OCI-LY7 (cell line): Measurements from ENCODE around the gene LDLRAD4.

Experiments used
- CTCF ChIP-seq: fragments of 200-600 bp; sonication (generic); conservative IDR thresholded peaks from 2 replicates; pipeline ENCODE4 v1.5.1; 2014; ENCODE audit warnings: mild to moderate bottlenecking, antibody characterized with exemption, low read length, moderate library complexity, mixed read lengths
- EZH2phosphoT487 ChIP-seq: fragments of 200-600 bp; sonication (generic); IDR thresholded peaks from 2 replicates; pipeline ENCODE4 v1.6.1; 2018; ENCODE audit warnings: low read depth, borderline replicate concordance, mild to moderate bottlenecking, mixed run types, antibody characterized with exemption, low read length, moderate library complexity, mixed read lengths

- no peak for TF ChIP-seq CTCF
- no peak for TF ChIP-seq EZH2phosphoT487
Observed at GRCh38 chr18:13513021-13513420, 294.5 kb downstream of the LDLRAD4 start.
